ENCODE data around the gene PIK3C2G. TPM values are rescaled to one million over a fixed set of nuclear protein-coding genes. Genes with fewer than 3 reads are reported as not detected.

Gene PIK3C2G
- total RNA-seq, 2 experiments from 2014 or later: not detected

GRCh38 chr12:18340186-18340585 lies 78.9 kb downstream of the PIK3C2G start:
- Mint-ChIP-seq H3K27me3 (no peaks in the 10 kb centered on the region), H3K4me1 (no peaks in the 10 kb centered on the region), H3K9me3 (ENCODE audit: low read depth) (peaks cover 4% of the 10 kb centered on the region), H3K36me3 (no peaks in the 10 kb centered on the region), H3K27ac (no peak overlapping the region), H3K4me3 (no peak overlapping the region)
- ATAC-seq: no peak
- CTCF ChIA-PET: no interaction called here
- DNase-seq: no peak

GRCh38 chr12:18340786-18341185 lies 79.5 kb downstream of the PIK3C2G start:
- H3K27me3 Mint-ChIP-seq: no peaks in the 10 kb centered on the region
- CTCF ChIA-PET: no interaction called here
- DNase-seq: no peak
- H3K4me1 Mint-ChIP-seq: no peaks in the 10 kb centered on the region
- no peak overlapping the region for H3K4me3 Mint-ChIP-seq
- peaks cover 4% of the 10 kb centered on the region for H3K9me3 Mint-ChIP-seq (ENCODE audit: low read depth)
- H3K27ac Mint-ChIP-seq: no peak overlapping the region
- no peak for ATAC-seq
- no peaks in the 10 kb centered on the region for H3K36me3 Mint-ChIP-seq

GRCh38 chr12:18343708-18344107 lies 82.4 kb downstream of the PIK3C2G start:
- H3K36me3 Mint-ChIP-seq: no peaks in the 10 kb centered on the region
- no peak overlapping the region for H3K4me3 Mint-ChIP-seq
- ATAC-seq: no peak
- DNase-seq: no peak
- H3K27ac Mint-ChIP-seq: no peak overlapping the region
- no peaks in the 10 kb centered on the region for H3K4me1 Mint-ChIP-seq
- CTCF ChIA-PET: no interaction called here
- H3K27me3 Mint-ChIP-seq: no peaks in the 10 kb centered on the region
- peaks cover 4% of the 10 kb centered on the region for H3K9me3 Mint-ChIP-seq (ENCODE audit: low read depth)

- DNase-seq (no peak), ATAC-seq (no peak)
- no peaks in the 10 kb centered on the region for H3K4me1 Mint-ChIP-seq
- no peak overlapping the region for H3K27ac Mint-ChIP-seq
- CTCF ChIA-PET: no interaction called here
- no peak overlapping the region for H3K4me3 Mint-ChIP-seq
- H3K27me3 Mint-ChIP-seq: no peaks in the 10 kb centered on the region
- H3K36me3 Mint-ChIP-seq: no peaks in the 10 kb centered on the region
- H3K9me3 Mint-ChIP-seq (ENCODE audit: low read depth): peaks cover 4% of the 10 kb centered on the region
Observed at GRCh38 chr12:18345021-18345735, 83.9 kb downstream of the PIK3C2G start.

- CTCF ChIA-PET: no interaction called here
- H3K4me3 Mint-ChIP-seq: no peak overlapping the region
- H3K36me3 Mint-ChIP-seq: no peaks in the 10 kb centered on the region
- no peaks in the 10 kb centered on the region for H3K9me3 Mint-ChIP-seq (ENCODE audit: low read depth)
- ATAC-seq (no peak), DNase-seq (no peak)
- H3K27me3 Mint-ChIP-seq: no peaks in the 10 kb centered on the region
- no peaks in the 10 kb centered on the region for H3K4me1 Mint-ChIP-seq
- H3K27ac Mint-ChIP-seq: no peak overlapping the region
Observed at GRCh38 chr12:18352312-18352711, 91.0 kb downstream of the PIK3C2G start.

DNA sequence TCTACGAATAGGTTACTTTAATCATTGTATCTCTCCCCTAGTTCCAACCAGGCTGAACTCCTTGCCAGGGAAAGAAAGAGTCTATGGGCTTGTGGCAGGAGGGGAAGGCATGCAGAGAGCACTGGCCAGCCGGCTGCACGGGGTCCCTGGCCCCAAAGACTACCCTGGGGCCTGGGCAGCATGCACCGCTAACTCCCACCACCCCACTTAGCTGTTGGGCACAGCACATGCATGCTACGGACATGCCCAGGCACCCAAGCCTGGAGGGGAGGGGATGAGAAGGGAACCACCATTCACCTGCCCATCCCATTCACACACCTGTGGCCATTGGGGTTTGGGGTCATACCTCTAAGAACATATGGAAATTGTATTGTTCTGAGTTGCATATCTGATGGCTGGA lies 94.1 kb downstream of the PIK3C2G start:
- H3K9me3 Mint-ChIP-seq (ENCODE audit: low read depth): peaks cover 4% of the 10 kb centered on the region
- no peaks in the 10 kb centered on the region for H3K4me1 Mint-ChIP-seq
- no peaks in the 10 kb centered on the region for H3K27me3 Mint-ChIP-seq
- DNase-seq: no peak
- CTCF ChIA-PET: no interaction called here
- no peaks in the 10 kb centered on the region for H3K36me3 Mint-ChIP-seq
- H3K27ac Mint-ChIP-seq: no peak overlapping the region
- no peak for ATAC-seq
- no peak overlapping the region for H3K4me3 Mint-ChIP-seq

GRCh38 chr12:18358077-18358476 lies 96.8 kb downstream of the PIK3C2G start:
- Mint-ChIP-seq H3K4me3 (no peak overlapping the region), H3K9me3 (ENCODE audit: low read depth) (peaks cover 4% of the 10 kb centered on the region), H3K27ac (no peak overlapping the region), H3K36me3 (no peaks in the 10 kb centered on the region), H3K27me3 (no peaks in the 10 kb centered on the region), H3K4me1 (no peaks in the 10 kb centered on the region)
- CTCF ChIA-PET: no interaction called here
- ATAC-seq: no peak
- DNase-seq: no peak

DNA sequence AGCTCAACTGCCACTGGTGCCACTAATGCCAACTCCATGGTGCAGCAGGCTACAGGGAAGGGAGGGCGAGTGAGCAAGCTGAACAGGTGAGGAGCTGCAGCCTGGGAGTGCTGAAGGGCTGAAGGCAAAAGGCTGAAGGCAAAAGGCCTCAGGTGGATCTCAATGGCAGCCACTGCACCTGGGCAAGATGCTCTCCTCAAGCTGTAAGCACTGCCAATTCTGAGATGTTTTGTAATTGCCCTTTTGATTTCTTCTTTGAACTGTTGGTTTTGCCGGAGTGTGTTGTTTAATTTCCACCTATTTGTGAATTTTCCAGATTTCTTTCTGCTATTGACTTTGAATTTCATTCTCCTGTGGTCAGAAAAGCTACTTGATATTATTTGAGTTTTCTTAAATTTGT lies 97.6 kb downstream of the PIK3C2G start:
- ATAC-seq: no peak
- no peaks in the 10 kb centered on the region for H3K36me3 Mint-ChIP-seq
- DNase-seq: no peak
- H3K4me1 Mint-ChIP-seq: no peaks in the 10 kb centered on the region
- no peaks in the 10 kb centered on the region for H3K27me3 Mint-ChIP-seq
- H3K4me3 Mint-ChIP-seq: no peak overlapping the region
- CTCF ChIA-PET: no interaction called here
- peaks cover 4% of the 10 kb centered on the region for H3K9me3 Mint-ChIP-seq (ENCODE audit: low read depth)
- no peak overlapping the region for H3K27ac Mint-ChIP-seq

GRCh38 chr12:18361433-18361832 lies 100.1 kb downstream of the PIK3C2G start:
- Mint-ChIP-seq H3K27ac (no peak overlapping the region), H3K27me3 (no peaks in the 10 kb centered on the region), H3K4me1 (no peaks in the 10 kb centered on the region), H3K9me3 (ENCODE audit: low read depth) (peaks cover 6% of the 10 kb centered on the region), H3K4me3 (no peak overlapping the region), H3K36me3 (no peaks in the 10 kb centered on the region)
- no peak for ATAC-seq
- no peak for DNase-seq
- CTCF ChIA-PET: no interaction called here

- Mint-ChIP-seq H3K27me3 (no peaks in the 10 kb centered on the region), H3K4me1 (no peaks in the 10 kb centered on the region), H3K36me3 (no peaks in the 10 kb centered on the region), H3K9me3 (ENCODE audit: low read depth) (peaks cover 6% of the 10 kb centered on the region), H3K4me3 (no peak overlapping the region), H3K27ac (no peak overlapping the region)
- ATAC-seq: no peak
- CTCF ChIA-PET: no interaction called here
- DNase-seq: no peak
Observed at GRCh38 chr12:18363321-18363720, 102.0 kb downstream of the PIK3C2G start.

DNA sequence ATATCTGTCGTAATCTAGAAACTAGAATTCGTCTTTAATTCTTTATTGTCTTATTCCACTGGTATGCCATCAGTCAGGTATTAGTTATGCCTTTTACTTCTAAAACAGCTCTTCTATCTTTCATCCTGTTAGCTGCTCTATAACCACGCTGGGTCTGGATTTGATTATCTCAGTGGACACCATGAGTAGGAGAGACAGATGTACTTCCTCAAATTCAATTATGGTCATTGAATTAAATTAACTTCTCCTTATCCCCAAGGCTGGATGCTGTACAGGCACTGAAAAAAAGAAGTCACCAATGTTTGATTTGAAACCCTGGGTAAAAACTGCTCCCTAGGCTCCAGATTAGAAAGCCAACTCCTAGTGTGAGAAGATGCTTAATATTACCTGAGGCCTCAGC lies 107.3 kb downstream of the PIK3C2G start:
- ATAC-seq (no peak), DNase-seq (no peak)
- Mint-ChIP-seq H3K27ac (no peak overlapping the region), H3K27me3 (no peaks in the 10 kb centered on the region), H3K4me1 (no peaks in the 10 kb centered on the region), H3K36me3 (no peaks in the 10 kb centered on the region), H3K4me3 (no peak overlapping the region), H3K9me3 (ENCODE audit: low read depth) (peaks cover 13% of the 10 kb centered on the region)
- CTCF ChIA-PET: no interaction called here

- DNase-seq (no peak), ATAC-seq (no peak)
- H3K4me3 Mint-ChIP-seq: no peak overlapping the region
- CTCF ChIA-PET: no interaction called here
- H3K9me3 Mint-ChIP-seq (ENCODE audit: low read depth): peaks cover 19% of the 10 kb centered on the region
- no peaks in the 10 kb centered on the region for H3K4me1 Mint-ChIP-seq
- H3K27me3 Mint-ChIP-seq: no peaks in the 10 kb centered on the region
- H3K36me3 Mint-ChIP-seq: no peaks in the 10 kb centered on the region
- H3K27ac Mint-ChIP-seq: no peak overlapping the region
Observed at GRCh38 chr12:18373181-18373580, 111.9 kb downstream of the PIK3C2G start.

DNA sequence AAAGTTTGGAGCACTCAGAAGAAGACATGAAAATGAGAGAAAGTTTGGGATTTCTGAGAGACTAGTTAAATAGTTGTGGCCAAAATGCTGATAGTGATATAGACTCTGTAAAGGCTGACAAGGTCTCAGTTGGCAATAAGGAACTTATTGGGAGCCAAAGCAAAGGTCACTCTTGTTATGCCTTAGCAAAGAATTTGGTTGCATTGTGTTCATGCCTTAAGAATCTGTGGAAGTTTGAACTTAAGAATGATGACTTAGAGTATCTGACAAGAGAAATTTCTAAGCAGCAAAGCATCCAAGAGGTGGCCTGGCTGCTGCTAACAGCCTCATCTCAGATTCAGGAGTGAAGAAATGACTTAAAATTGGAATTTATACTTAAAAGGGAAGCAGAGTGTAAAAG lies 113.8 kb downstream of the PIK3C2G start:
- Mint-ChIP-seq H3K4me3 (no peak overlapping the region), H3K9me3 (ENCODE audit: low read depth) (peaks cover 15% of the 10 kb centered on the region), H3K36me3 (no peaks in the 10 kb centered on the region), H3K27me3 (no peaks in the 10 kb centered on the region), H3K4me1 (no peaks in the 10 kb centered on the region), H3K27ac (no peak overlapping the region)
- DNase-seq (no peak), ATAC-seq (no peak)
- CTCF ChIA-PET: no interaction called here

GRCh38 chr12:18375583-18375982 lies 114.3 kb downstream of the PIK3C2G start:
- Mint-ChIP-seq H3K4me3 (no peak overlapping the region), H3K36me3 (no peaks in the 10 kb centered on the region), H3K4me1 (no peaks in the 10 kb centered on the region), H3K9me3 (ENCODE audit: low read depth) (peaks cover 13% of the 10 kb centered on the region), H3K27ac (no peak overlapping the region), H3K27me3 (no peaks in the 10 kb centered on the region)
- DNase-seq (no peak), ATAC-seq (no peak)
- CTCF ChIA-PET: no interaction called here
